HepG2 (cell line): ENCODE results near the gene NHP2. TPM values are rescaled to one million over a fixed set of nuclear protein-coding genes. Genes with fewer than 3 reads are reported as not detected.

Source experiments
- ATRX ChIP-seq: sonication (generic); formaldehyde crosslinking; IDR thresholded peaks from 2 replicates; pipeline ENCODE4 v1.4.0; 2020; ENCODE audit warnings: missing genetic modification reagents, borderline replicate concordance
- CAMTA2 ChIP-seq: sonication (generic); formaldehyde crosslinking; IDR thresholded peaks from 2 replicates; pipeline ENCODE4 v1.4.0; 2020; ENCODE audit warnings: mild to moderate bottlenecking, missing genetic modification reagents, borderline replicate concordance
- CCDC6 ChIP-seq: sonication (generic); formaldehyde crosslinking; IDR thresholded peaks from 2 replicates; pipeline ENCODE4 v1.8.1; 2022; ENCODE audit warnings: mild to moderate bottlenecking, missing genetic modification reagents, moderate library complexity
- EZH2 ChIP-seq: conservative IDR thresholded peaks from 2 replicates; pipeline ENCODE4 v1.6.1; 2012; ENCODE audit warnings: mild to moderate bottlenecking, low read depth, low read length, moderate library complexity
- FIP1L1 ChIP-seq: fragments of 200-400 bp; formaldehyde crosslinking; IDR thresholded peaks from 2 replicates; pipeline ENCODE4 v1.6.1; 2018; ENCODE audit warnings: low read depth, mild to moderate bottlenecking, low read length, moderate library complexity, borderline replicate concordance; ENCODE audit not compliant: insufficient read depth
- GTF2F1 ChIP-seq: fragments of 150-350 bp; IDR thresholded peaks from 2 replicates; pipeline ENCODE4 v1.6.1; 2014; ENCODE audit warnings: low read length
- MED13 ChIP-seq: sonication (generic); formaldehyde crosslinking; IDR thresholded peaks from 2 replicates; pipeline ENCODE4 v1.5.0; 2020; ENCODE audit warnings: missing genetic modification reagents
- PCBP1 ChIP-seq: fragments of 200-400 bp; formaldehyde crosslinking; IDR thresholded peaks from 2 replicates; pipeline ENCODE4 v1.6.1; 2017; ENCODE audit warnings: mild to moderate bottlenecking, low read depth, low read length, borderline replicate concordance
- SIX4 ChIP-seq: sonication (generic); formaldehyde crosslinking; IDR thresholded peaks from 2 replicates; pipeline ENCODE4 v1.4.0; 2020; ENCODE audit warnings: missing genetic modification reagents
- ZBED4 ChIP-seq: sonication (generic); formaldehyde crosslinking; IDR thresholded peaks from 2 replicates; pipeline ENCODE4 v1.4.0; 2020; ENCODE audit warnings: missing genetic modification reagents, borderline replicate concordance
- ZBTB14 ChIP-seq: sonication (generic); formaldehyde crosslinking; IDR thresholded peaks from 2 replicates; pipeline ENCODE4 v1.4.0; 2020; ENCODE audit warnings: missing genetic modification reagents
- ZNF329 ChIP-seq: sonication (generic); formaldehyde crosslinking; IDR thresholded peaks from 2 replicates; pipeline ENCODE4 v1.9.0; 2021; ENCODE audit warnings: low read depth, mild to moderate bottlenecking, missing genetic modification reagents
- polyA plus RNA-seq, 8 experiments: library from polyadenylated mRNA; depleted of rRNA in 3 of 8; stranded (reverse) in 7 of 8; unstranded in 1 of 8; fragments of >200 nt; fragmentation: Illumina TruSeq in 4 of 8; extraction: Trizol in 4 of 8; gene quantifications; 2 replicates each; pipeline versions ENCODE4 v1.2.1 to v1.2.3, GENCODE V29; 2011 to 2016; ENCODE audit warnings: low read depth in 4 of 8, missing spikeins in 1 of 8, mixed read lengths in 1 of 8; ENCODE audit not compliant: insufficient read depth in 1 of 8
- total RNA-seq, 5 experiments: library from RNA; depleted of rRNA; stranded (reverse); fragments of >200 nt; fragmentation: Illumina TruSeq; extraction: Trizol; gene quantifications; 2 replicates each; pipeline ENCODE4 v1.2.3, GENCODE V29; 2016; ENCODE audit warnings: low read depth in 1 of 5
- TF ChIP-seq, protein P1 (sequence below): sonication (generic); formaldehyde crosslinking; IDR thresholded peaks from 2 replicates; pipeline ENCODE4 v1.4.0; 2020; ENCODE audit warnings: missing genetic modification reagents, borderline replicate concordance
- TF ChIP-seq, protein P2 (sequence below): sonication (generic); formaldehyde crosslinking; IDR thresholded peaks from 2 replicates; pipeline ENCODE4 v1.4.0; 2020; ENCODE audit warnings: mild to moderate bottlenecking, missing genetic modification reagents
- TF ChIP-seq, protein P3 (sequence below): sonication (generic); formaldehyde crosslinking; IDR thresholded peaks from 2 replicates; pipeline ENCODE4 v1.4.0; 2020; ENCODE audit warnings: mild to moderate bottlenecking, missing genetic modification reagents
- TF ChIP-seq, protein P4 (sequence below): sonication (generic); formaldehyde crosslinking; IDR thresholded peaks from 2 replicates; pipeline ENCODE4 v1.4.0; 2020; ENCODE audit warnings: mild to moderate bottlenecking, low read depth, missing genetic modification reagents

The NHP2 gene
- total and polyA plus RNA-seq, 2 of the 13 experiments (the other 11 are each of a cell fraction or from before 2014, with no cell fraction given): 56.2 to 96.1 TPM

GRCh38 chr5:178163772-178164735 is 10.4 kb upstream of the NHP2 start (continued):
- TF ChIP-seq ZBED4 (CRISPR knock-in tag): no peak
- TF ChIP-seq, protein P1, sequence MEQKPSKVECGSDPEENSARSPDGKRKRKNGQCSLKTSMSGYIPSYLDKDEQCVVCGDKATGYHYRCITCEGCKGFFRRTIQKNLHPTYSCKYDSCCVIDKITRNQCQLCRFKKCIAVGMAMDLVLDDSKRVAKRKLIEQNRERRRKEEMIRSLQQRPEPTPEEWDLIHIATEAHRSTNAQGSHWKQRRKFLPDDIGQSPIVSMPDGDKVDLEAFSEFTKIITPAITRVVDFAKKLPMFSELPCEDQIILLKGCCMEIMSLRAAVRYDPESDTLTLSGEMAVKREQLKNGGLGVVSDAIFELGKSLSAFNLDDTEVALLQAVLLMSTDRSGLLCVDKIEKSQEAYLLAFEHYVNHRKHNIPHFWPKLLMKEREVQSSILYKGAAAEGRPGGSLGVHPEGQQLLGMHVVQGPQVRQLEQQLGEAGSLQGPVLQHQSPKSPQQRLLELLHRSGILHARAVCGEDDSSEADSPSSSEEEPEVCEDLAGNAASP: no peak
- no peak for TF ChIP-seq ZNF329 (CRISPR knock-in tag)
- no peak for TF ChIP-seq PCBP1
- no peak for TF ChIP-seq CCDC6 (CRISPR knock-in tag)
- TF ChIP-seq MED13 (CRISPR knock-in tag): no peak
- no peak for TF ChIP-seq EZH2
- TF ChIP-seq, protein P2, sequence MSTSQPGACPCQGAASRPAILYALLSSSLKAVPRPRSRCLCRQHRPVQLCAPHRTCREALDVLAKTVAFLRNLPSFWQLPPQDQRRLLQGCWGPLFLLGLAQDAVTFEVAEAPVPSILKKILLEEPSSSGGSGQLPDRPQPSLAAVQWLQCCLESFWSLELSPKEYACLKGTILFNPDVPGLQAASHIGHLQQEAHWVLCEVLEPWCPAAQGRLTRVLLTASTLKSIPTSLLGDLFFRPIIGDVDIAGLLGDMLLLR (CRISPR knock-in tag): no peak
- no peak for TF ChIP-seq ZBTB14 (CRISPR knock-in tag)
- TF ChIP-seq, protein P3, sequence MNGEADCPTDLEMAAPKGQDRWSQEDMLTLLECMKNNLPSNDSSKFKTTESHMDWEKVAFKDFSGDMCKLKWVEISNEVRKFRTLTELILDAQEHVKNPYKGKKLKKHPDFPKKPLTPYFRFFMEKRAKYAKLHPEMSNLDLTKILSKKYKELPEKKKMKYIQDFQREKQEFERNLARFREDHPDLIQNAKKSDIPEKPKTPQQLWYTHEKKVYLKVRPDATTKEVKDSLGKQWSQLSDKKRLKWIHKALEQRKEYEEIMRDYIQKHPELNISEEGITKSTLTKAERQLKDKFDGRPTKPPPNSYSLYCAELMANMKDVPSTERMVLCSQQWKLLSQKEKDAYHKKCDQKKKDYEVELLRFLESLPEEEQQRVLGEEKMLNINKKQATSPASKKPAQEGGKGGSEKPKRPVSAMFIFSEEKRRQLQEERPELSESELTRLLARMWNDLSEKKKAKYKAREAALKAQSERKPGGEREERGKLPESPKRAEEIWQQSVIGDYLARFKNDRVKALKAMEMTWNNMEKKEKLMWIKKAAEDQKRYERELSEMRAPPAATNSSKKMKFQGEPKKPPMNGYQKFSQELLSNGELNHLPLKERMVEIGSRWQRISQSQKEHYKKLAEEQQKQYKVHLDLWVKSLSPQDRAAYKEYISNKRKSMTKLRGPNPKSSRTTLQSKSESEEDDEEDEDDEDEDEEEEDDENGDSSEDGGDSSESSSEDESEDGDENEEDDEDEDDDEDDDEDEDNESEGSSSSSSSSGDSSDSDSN (CRISPR knock-in tag): no peak
- no peak for TF ChIP-seq SIX4 (CRISPR knock-in tag)
- no peak for TF ChIP-seq ATRX
- TF ChIP-seq CAMTA2 (CRISPR knock-in tag): no peak
- TF ChIP-seq, protein P4, sequence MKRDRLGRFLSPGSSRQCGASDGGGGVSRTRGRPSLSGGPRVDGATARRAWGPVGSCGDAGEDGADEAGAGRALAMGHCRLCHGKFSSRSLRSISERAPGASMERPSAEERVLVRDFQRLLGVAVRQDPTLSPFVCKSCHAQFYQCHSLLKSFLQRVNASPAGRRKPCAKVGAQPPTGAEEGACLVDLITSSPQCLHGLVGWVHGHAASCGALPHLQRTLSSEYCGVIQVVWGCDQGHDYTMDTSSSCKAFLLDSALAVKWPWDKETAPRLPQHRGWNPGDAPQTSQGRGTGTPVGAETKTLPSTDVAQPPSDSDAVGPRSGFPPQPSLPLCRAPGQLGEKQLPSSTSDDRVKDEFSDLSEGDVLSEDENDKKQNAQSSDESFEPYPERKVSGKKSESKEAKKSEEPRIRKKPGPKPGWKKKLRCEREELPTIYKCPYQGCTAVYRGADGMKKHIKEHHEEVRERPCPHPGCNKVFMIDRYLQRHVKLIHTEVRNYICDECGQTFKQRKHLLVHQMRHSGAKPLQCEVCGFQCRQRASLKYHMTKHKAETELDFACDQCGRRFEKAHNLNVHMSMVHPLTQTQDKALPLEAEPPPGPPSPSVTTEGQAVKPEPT: no peak
- no peak for TF ChIP-seq FIP1L1
- no peak for TF ChIP-seq GTF2F1
